Neural cell (in vitro differentiated cells): ENCODE data around the gene FGR.

Source experiments
- EZH2 ChIP-seq: fragments of 200-600, 300-800 bp; shearing (Covaris generic), sonication (generic); IDR thresholded peaks from 2 replicates; pipeline ENCODE4 v1.6.1; 2014; ENCODE audit warnings: antibody characterized with exemption, low read length, borderline replicate concordance, mild to moderate bottlenecking; ENCODE audit not compliant: insufficient read depth, poor library complexity, severe bottlenecking
- TF ChIP-seq, protein P1 (sequence below): fragments of 450-650 bp; IDR thresholded peaks from 2 replicates; pipeline ENCODE4 v1.5.1; 2014; ENCODE audit warnings: antibody characterized with exemption, mild to moderate bottlenecking, moderate library complexity; ENCODE audit not compliant: poor library complexity, severe bottlenecking

- no peak for TF ChIP-seq EZH2
- TF ChIP-seq, protein P1, sequence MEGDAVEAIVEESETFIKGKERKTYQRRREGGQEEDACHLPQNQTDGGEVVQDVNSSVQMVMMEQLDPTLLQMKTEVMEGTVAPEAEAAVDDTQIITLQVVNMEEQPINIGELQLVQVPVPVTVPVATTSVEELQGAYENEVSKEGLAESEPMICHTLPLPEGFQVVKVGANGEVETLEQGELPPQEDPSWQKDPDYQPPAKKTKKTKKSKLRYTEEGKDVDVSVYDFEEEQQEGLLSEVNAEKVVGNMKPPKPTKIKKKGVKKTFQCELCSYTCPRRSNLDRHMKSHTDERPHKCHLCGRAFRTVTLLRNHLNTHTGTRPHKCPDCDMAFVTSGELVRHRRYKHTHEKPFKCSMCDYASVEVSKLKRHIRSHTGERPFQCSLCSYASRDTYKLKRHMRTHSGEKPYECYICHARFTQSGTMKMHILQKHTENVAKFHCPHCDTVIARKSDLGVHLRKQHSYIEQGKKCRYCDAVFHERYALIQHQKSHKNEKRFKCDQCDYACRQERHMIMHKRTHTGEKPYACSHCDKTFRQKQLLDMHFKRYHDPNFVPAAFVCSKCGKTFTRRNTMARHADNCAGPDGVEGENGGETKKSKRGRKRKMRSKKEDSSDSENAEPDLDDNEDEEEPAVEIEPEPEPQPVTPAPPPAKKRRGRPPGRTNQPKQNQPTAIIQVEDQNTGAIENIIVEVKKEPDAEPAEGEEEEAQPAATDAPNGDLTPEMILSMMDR = no peak
These were observed 31.3 kb upstream of the FGR start for GRCh38 chr1:27666294-27666693.
